Transverse colon (tissue), 4 donors: ENCODE results near the gene GCC2.

Experiments used
- CTCF ChIP-seq, 5 experiments: fragments of 200-600 bp in 3 of 5; fragments of 450-650 bp in 2 of 5; sonication (generic) in 3 of 5; IDR thresholded peaks; 1 replicate in 2 of 5; 2 replicates in 3 of 5; pipeline ENCODE4 v1.5.1; 2016 to 2017; ENCODE audit warnings: antibody characterized with exemption in 5 of 5, inconsistent platforms in 3 of 5, mild to moderate bottlenecking in 2 of 5, moderate library complexity in 1 of 5
- POLR2A ChIP-seq: fragments of 450-650 bp; IDR thresholded peaks from one replicate; pipeline ENCODE4 v1.6.1; 2016; ENCODE audit warnings: antibody characterized with exemption, mild to moderate bottlenecking, moderate library complexity
- POLR2AphosphoS5 ChIP-seq, 3 donors: sonication (generic); formaldehyde crosslinking; IDR thresholded peaks; one replicate each; pipeline ENCODE4 v1.6.1; 2016; ENCODE audit warnings: antibody characterized with exemption in 3 of 3

GRCh38 chr2:108401800-108402199 lies 47.2 kb upstream of the GCC2 start:
- TF ChIP-seq POLR2A (no peak), POLR2AphosphoS5 (IDR thresholded peaks at IDR 0.05) (no peak), CTCF (IDR thresholded peaks at IDR 0.05) (no peak)
